HS-27A (cell line): ENCODE results near the gene ARHGAP30.
"Not testable (repeated sequence)": the region's sequence is repeated elsewhere in the genome, so short reads cannot be mapped to it uniquely, and the experiment has no call there.

ENCODE experiments used
- DNase-seq: peaks from one replicate; pipeline ENCODE4 v3.0.0-alpha.2; 2012; ENCODE audit warnings: low read depth, missing footprints

Gene ARHGAP30

DNA sequence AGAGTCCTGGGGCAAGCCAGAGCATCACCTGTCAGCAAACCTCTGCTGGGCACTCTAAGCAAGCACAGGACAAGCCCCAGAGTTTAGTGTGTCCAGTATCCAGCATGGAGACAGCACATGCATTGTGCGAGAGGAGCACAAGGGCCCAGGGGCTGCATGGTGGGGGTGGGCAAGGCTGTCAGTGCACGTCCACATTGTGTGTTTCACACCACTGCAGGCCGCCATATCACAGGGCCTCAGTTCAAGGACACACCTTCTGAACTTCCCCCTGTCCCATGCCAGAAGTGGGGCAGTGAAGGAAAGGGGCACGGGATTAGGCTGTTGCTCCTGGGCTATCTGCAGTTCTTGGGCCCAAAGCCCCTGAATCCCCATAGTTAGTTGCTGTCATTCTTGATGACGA is 30.1 kb downstream of the ARHGAP30 start:
- no peak for DNase-seq

GRCh38 chr1:161039154-161039545 is 30.5 kb downstream of the ARHGAP30 start:
- DNase-seq, result no peak

GRCh38 chr1:161038523-161039153 is 31.1 kb downstream of the ARHGAP30 start, which contains the start of gene TSTD1:
TSTD1 (minus strand) TSS chr1:161038964; CDS start chr1:161038889, 75 bp downstream.
- no peak for DNase-seq

- no peak for DNase-seq
Measured at GRCh38 chr1:161037661-161038522, 31.8 kb downstream of the ARHGAP30 start.

DNA sequence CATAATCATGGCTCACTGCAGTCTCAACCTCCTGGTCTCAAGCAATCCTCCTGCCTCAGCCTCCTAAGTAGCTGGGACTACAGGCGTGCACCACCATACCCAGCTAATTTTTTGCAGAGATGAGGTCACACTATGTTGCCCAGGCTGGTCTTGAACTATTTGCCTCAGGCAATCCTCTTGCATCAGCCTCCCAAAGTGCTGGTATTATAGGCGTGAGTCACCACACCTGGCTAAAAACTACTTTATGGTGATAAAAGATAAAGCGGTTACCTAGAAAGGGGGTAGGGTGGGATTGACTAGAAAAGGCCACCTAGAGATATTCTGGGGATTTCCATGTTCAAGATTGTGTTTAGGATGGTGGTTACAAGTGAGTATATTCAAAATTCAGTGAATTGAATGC is 35.9 kb downstream of the ARHGAP30 start:
- no peak for DNase-seq

DNA sequence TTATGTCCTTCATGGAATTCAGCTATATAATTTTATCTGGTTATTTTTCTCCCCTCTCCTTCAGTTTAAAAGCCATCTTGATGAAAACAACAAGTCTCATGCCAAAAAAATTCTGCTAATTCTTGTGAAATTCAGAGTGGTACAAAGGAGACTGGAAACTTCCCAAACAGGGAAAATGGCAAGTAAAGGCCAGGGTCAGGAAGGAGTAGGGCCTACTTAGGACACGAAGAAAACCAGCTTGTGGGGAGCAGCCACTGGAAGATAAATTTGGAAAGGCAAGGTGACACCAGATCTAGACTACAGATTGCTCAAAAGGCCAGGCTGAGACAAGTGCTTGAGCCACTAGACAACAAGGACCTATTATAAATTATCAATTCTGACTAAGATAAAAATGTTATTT is 37.3 kb downstream of the ARHGAP30 start:
- no peak for DNase-seq

DNA sequence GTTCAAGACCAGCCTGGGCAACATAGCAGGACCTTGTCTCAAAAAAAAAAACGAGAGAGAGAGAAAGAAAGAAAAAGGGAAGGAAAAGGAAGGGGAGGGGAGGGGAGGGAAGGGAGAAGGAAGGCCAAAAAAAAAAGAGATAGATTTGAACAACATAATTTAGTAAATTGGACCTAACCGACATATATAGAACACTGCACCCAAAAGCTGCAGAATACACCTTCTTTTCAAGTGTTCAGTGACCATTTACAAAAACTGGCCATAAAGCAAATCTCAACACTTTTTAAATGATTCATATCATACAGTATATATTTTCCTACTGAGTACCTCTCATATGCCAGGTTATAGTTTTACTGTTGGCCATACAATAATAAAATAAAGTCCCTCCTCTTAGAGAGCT is 37.8 kb downstream of the ARHGAP30 start:
- DNase-seq, result no peak

- DNase-seq, result not testable (repeated sequence)
Measured at GRCh38 chr1:161029466-161029865, 40.2 kb downstream of the ARHGAP30 start.

- not testable (repeated sequence) for DNase-seq
Measured at GRCh38 chr1:161026954-161027353, 42.7 kb downstream of the ARHGAP30 start.

DNA sequence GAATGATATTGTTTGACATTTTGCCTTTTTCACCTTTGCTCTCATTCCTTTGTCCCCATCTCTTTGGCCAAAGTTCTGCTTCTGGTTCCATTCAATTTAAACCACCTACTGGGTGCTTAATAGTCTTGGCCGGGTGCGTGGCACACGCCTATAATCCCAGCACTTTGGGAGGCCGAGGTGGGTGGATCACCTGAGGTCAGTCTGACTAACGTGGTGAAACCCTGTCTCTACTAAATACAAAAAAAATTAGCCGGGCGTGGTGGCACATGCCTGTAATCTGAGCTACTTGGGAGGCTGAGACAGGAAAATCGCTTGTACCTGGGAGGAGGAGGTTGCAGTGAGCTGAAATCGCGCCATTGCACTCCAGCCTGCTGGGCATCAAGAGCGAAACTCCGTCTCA is 47.3 kb downstream of the ARHGAP30 start:
- not testable (repeated sequence) for DNase-seq

DNA sequence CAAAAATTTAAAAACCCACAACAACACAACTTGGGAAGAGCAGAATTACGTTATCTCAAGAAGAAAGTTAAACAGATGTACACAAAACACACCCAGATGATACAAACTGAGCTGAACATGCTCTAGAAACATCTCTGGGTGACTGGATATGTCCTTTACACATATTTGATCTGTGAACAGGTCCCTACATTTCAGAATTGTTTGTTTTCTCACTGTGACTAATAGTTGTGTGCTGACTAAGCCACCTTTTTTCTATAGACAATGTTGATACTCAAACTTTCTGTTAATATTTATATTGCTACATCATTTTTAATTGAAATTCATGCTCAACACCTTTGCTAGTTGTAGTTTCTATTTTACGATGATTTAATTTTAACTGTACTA is 47.7 kb downstream of the ARHGAP30 start:
- DNase-seq, result no peak

- no peak for DNase-seq
Measured at GRCh38 chr1:161021165-161021969, 48.3 kb downstream of the ARHGAP30 start.

GRCh38 chr1:161020509-161021164 is 49.1 kb downstream of the ARHGAP30 start, which contains the start of gene F11R:
F11R (minus strand) TSS chr1:161021152; CDS start chr1:161021073, 79 bp downstream.
- DNase-seq, result no peak

GRCh38 chr1:161019751-161020495 is 49.8 kb downstream of the ARHGAP30 start:
- no peak for DNase-seq

DNA sequence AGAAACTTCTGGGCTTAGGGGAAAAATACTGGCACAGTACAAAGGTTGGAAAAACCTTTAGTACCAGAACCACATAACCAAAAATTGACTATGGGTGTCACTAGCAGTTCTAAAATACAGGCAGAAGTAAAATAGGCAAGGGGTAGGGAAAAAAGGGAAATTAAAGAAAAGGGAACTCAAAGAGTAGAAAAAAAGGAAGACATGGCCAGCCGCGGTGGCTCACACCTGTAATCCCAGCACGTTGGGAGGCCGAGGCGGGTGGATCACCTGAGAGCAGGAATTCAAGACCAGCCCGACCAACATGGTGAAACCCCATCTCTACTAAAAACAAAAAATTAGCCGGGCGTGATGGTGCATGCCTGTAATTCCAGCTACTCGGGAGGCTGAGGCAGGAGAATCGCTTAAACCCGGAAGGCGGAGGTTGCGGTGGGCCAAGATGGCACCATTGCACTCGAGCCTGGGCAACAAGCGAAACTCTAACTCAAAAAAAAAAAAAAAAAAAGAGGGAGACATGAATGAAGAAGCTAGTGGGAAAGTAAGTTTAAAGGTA is 50.5 kb downstream of the ARHGAP30 start:
- DNase-seq, result not testable (repeated sequence)

DNA sequence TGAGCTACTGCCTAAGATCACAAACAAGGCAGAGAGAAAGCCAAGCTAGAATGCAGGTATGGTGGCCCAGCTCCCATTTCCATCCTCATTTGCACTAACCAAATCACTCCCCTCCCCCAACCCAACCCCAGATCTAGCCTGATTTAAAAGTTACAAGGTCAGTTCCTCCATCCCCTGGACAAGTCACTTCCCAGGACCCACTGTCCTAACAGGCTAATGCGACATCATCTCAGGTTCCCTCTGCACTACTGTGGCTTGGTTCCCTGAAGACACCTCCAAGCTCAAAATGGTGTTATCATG is 51.1 kb downstream of the ARHGAP30 start:
- DNase-seq, result no peak

DNA sequence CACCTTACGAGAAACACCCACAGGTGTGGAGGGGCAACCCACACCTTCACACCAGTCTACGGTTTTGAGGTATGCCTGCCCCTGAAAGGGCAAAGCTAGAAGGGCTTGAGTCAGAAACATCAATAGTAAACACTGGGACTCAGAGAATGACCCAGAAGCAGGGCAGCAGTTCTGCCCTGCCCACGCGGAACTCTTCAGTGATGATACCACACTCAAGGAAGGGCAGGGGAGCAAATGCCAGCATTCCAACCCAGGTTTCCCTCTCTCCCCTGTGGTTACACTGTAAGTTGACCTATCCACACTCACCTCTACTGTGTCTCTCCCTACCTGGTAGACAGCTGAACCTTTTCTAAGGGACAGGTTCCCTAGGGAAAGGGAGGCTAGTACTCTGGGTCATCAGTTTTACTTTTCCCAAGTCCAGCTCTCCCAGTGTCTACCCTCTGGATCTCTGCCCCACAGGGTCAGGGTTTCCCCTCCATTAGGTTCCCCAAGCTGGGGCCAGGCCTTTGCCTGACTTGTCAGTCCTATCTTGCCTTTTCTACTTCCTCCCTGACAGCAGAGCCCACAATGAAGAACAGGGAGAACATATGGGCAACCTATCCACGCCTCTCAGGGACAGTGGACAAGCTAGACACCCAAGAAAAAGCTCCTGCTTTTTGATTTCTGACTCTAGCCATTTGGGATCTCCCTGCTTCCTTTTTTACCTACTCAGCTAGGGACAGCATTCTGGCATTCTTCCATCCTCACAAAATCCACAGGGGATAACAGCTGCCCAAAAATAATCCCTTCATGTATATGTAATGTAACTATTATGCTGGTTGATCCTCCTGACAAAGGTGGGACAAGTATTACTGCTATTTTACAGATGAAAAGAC is 51.7 kb downstream of the ARHGAP30 start:
- DNase-seq, result no peak

DNA sequence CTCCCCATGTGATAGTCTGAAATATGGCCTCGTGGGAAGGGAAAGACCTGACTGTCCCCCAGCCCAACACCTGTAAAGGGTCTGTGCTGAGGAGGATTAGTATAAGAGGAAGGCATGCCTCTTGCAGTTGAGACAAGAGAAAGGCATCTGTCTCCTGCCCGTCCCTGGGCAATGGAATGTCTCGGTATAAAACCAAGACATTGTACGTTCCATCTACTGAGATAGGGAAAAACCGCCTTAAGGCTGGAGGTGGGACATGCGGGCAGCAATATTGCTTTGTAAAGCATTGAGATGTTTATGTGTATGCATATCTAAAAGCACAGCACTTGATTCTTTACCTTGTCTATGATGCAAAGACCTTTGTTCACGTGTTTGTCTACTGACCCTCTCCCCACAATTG is 52.5 kb downstream of the ARHGAP30 start:
- not testable (repeated sequence) for DNase-seq

DNA sequence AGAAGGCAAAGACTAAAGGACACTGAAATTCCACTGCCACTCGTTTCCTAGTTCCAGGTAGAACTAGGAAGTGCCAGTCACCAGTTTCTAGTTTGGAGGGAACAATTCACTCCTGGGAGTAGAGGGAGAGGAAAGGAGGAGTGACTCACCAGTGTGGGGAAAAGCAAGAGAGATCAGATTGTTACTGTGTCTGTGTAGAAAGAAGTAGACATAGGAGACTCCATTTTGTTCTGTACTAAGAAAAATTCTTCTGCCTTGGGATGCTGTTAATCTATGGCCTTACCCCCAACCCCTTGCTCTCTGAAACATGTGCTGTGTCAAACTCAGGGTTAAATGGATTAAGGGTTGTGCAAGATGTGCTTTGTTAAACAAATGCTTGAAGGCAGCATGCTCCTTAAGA is 53.0 kb downstream of the ARHGAP30 start:
- DNase-seq, result not testable (repeated sequence)
